SK-N-SH (cell line): ENCODE measurements around the gene CYP2A13. TPM values are rescaled to one million over a fixed set of nuclear protein-coding genes. Genes with fewer than 3 reads are reported as not detected.
"Not testable (repeated sequence)": the region's sequence is repeated elsewhere in the genome, so short reads cannot be mapped to it uniquely, and the experiment has no call there.

Experiments
- CTCF ChIA-PET: fragments of 300-600, 350-600 bp; formaldehyde crosslinking; extraction: SDS; loops from one replicate; lab custom pipeline; 2021; lab: Yijun Ruan, JAX
- POLR2A ChIA-PET: fragments of 350-600 bp; sonication (Branson Sonifier 250); formaldehyde crosslinking; extraction: SDS; loops from one replicate; lab custom pipeline; 2020; ENCODE audit warnings: antibody characterized with exemption, inconsistent platforms; lab: Yijun Ruan, JAX
- DNase-seq: peaks from one replicate; pipeline ENCODE4 v3.0.0; 2012
- H2AFZ ChIP-seq: fragments of 200-600 bp; sonication (generic); 2 replicates; pipeline ENCODE4 v1.8.1; 2016; ENCODE audit warnings: antibody characterized with exemption, mild to moderate bottlenecking, low read depth
- H3F3A ChIP-seq: fragments of 200-600 bp; sonication (generic); replicated peaks from 2 replicates; pipeline ENCODE3; 2016; ENCODE audit warnings: antibody characterized with exemption, mild to moderate bottlenecking; ENCODE audit not compliant: insufficient read depth
- H3K27ac ChIP-seq, 2 experiments: fragments of 200-500 bp in 1 of 2; fragments of 200-600 bp in 1 of 2; sonication (Bioruptor generic) in 1 of 2; sonication (generic), shearing (Covaris generic) in 1 of 2; 2 replicates each; pipeline versions ENCODE4 v1.5.1 to v1.6.1; 2014 to 2016; ENCODE audit warnings: low read depth in 2 of 2, inconsistent platforms in 1 of 2, low read length in 1 of 2, mild to moderate bottlenecking in 1 of 2, mixed read lengths in 1 of 2
- H3K27me3 ChIP-seq: fragments of 200-600 bp; sonication (generic), shearing (Covaris generic); 2 replicates; pipeline ENCODE4 v1.6.1; 2016; ENCODE audit warnings: mixed run types; ENCODE audit not compliant: insufficient read depth
- H3K36me3 ChIP-seq, 2 experiments: fragments of 200-500 bp in 1 of 2; fragments of 200-600 bp in 1 of 2; sonication (Bioruptor generic) in 1 of 2; sonication (generic) in 1 of 2; replicated peaks in 1 of 2; 2 replicates each; pipeline versions ENCODE3 to v1.5.1; 2014 to 2016; ENCODE audit warnings: low read length in 1 of 2, mild to moderate bottlenecking in 1 of 2; ENCODE audit not compliant: insufficient read depth in 2 of 2, control insufficient read depth in 1 of 2
- H3K4me1 ChIP-seq, 2 experiments: fragments of 200-500 bp in 1 of 2; fragments of 200-600 bp in 1 of 2; sonication (Bioruptor generic) in 1 of 2; sonication (generic), shearing (Covaris generic) in 1 of 2; 2 replicates each; pipeline versions ENCODE4 v1.5.1 to v1.6.1; 2014 to 2016; ENCODE audit warnings: low read depth in 1 of 2, low read length in 1 of 2, mixed run types in 1 of 2; ENCODE audit not compliant: insufficient read depth in 2 of 2, control insufficient read depth in 1 of 2
- H3K4me2 ChIP-seq: fragments of 200-600 bp; sonication (generic), shearing (Covaris generic); 2 replicates; pipeline ENCODE4 v1.6.1; 2017; ENCODE audit warnings: mixed run types
- H3K4me3 ChIP-seq, 2 experiments: fragments of 200-500 bp in 1 of 2; fragments of 200-600 bp in 1 of 2; sonication (Bioruptor generic) in 1 of 2; sonication (generic), shearing (Covaris generic) in 1 of 2; 2 replicates each; pipeline versions ENCODE4 v1.5.1 to v1.8.1; 2014 to 2016; ENCODE audit warnings: low read depth in 2 of 2, inconsistent platforms in 1 of 2, low read length in 1 of 2, mild to moderate bottlenecking in 1 of 2, mixed read lengths in 1 of 2, moderate library complexity in 1 of 2
- H3K79me2 ChIP-seq: fragments of 200-600 bp; sonication (generic); 2 replicates; pipeline ENCODE4 v1.8.1; 2017; ENCODE audit warnings: mild to moderate bottlenecking; ENCODE audit not compliant: insufficient read depth
- H3K9ac ChIP-seq: fragments of 200-600 bp; sonication (generic); 2 replicates; pipeline ENCODE4 v1.6.1; 2017; ENCODE audit warnings: mixed run types
- H3K9me2 ChIP-seq: fragments of 200-600 bp; sonication (generic); 2 replicates; pipeline ENCODE4 v1.6.1; 2017; ENCODE audit warnings: mixed run types
- H3K9me3 ChIP-seq: fragments of 200-600 bp; sonication (generic); 2 replicates; pipeline ENCODE4 v1.6.1; 2017; ENCODE audit warnings: mixed run types, mild to moderate bottlenecking, moderate library complexity
- H4K20me1 ChIP-seq: fragments of 200-600 bp; sonication (generic); 2 replicates; pipeline ENCODE4 v1.6.1; 2017; ENCODE audit warnings: mild to moderate bottlenecking, mixed run types; ENCODE audit not compliant: insufficient read depth
- CTCF ChIP-seq: fragments of 200-600 bp; sonication (generic); IDR thresholded peaks from 2 replicates; pipeline ENCODE4 v1.6.1; 2017; ENCODE audit warnings: antibody characterized with exemption, mild to moderate bottlenecking, moderate library complexity
- RAD21 ChIP-seq: IDR thresholded peaks from 2 replicates; pipeline ENCODE4 v1.6.1; 2012; ENCODE audit warnings: mild to moderate bottlenecking, low read length
- SMC3 ChIP-seq: IDR thresholded peaks from 2 replicates; pipeline ENCODE4 v1.6.1; 2012; ENCODE audit warnings: low read depth, low read length, improper control_type of control experiment
- WGBS: methylation state at CpG from one replicate; pipeline ENCODE4 v1.1.6; 2017; ENCODE audit warnings: low lambda C conversion rate; 5-methylcytosine and 5-hydroxymethylcytosine counted together
- polyA plus RNA-seq, 3 experiments: library from polyadenylated mRNA; depleted of rRNA; stranded (reverse); fragments of >200 nt; gene quantifications; 2 replicates each; pipeline ENCODE4 v1.2.3, GENCODE V29; 2012

Gene CYP2A13
- polyA plus RNA-seq, 1 of the 3 experiments (the other 2 are of a cell fraction): not detected

GRCh38 chr19:41126765-41127203, 38.5 kb downstream of the CYP2A13 start:
- H4K20me1 ChIP-seq, H2AFZ ChIP-seq, H3K4me1 ChIP-seq, H3K9me2 ChIP-seq, POLR2A ChIA-PET, H3K36me3 ChIP-seq, H3K79me2 ChIP-seq, H3K9ac ChIP-seq, H3K4me2 ChIP-seq, H3F3A ChIP-seq, H3K27ac ChIP-seq, H3K4me3 ChIP-seq, DNase-seq, H3K9me3 ChIP-seq: not testable (repeated sequence)
- TF ChIP-seq RAD21 (peak; percentile 30), CTCF (peak; percentile 64), SMC3 (peak; percentile 23; the same call in 1 of the 2 replicates)
- CTCF ChIA-PET: interaction anchor here (1.6 kb wide), 1 partner anchor 17 kb away, joined by 5 read pairs; no protein-coding TSS in a partner anchor
- 36% methylated on average over 2 of the region's 2 CpGs for WGBS
- peaks cover 37% of the 10 kb centered on the region for H3K27me3 ChIP-seq

- H3F3A ChIP-seq, H3K27ac ChIP-seq, H3K4me1 ChIP-seq, H3K9ac ChIP-seq, H3K79me2 ChIP-seq, POLR2A ChIA-PET, H3K36me3 ChIP-seq, H4K20me1 ChIP-seq, H3K9me2 ChIP-seq, H3K4me2 ChIP-seq, DNase-seq, H2AFZ ChIP-seq, H3K4me3 ChIP-seq, H3K9me3 ChIP-seq: not testable (repeated sequence)
- CTCF ChIA-PET: interaction anchor here (1.6 kb wide), 1 partner anchor 17 kb away, joined by 5 read pairs; no protein-coding TSS in a partner anchor
- peaks cover 43% of the 10 kb centered on the region for H3K27me3 ChIP-seq
- WGBS: 55% methylated on average over 7 of the region's 7 CpGs
Measured at GRCh38 chr19:41127362-41127761, 39.1 kb downstream of the CYP2A13 start.

- not testable (repeated sequence) for H3F3A ChIP-seq, H3K9me2 ChIP-seq
- 0% methylated on average over 8 of the region's 29 CpGs for WGBS
- peak overlapping the region; percentile 80 for H3K4me2 ChIP-seq
- peak; percentile 36 for TF ChIP-seq CTCF
- TF ChIP-seq, all 33 proteins: peak for 1; not testable (repeated sequence) for 32
- H3K9ac ChIP-seq, H4K20me1 ChIP-seq, H3K4me1 ChIP-seq, H3K4me3 ChIP-seq, H3K9me3 ChIP-seq, DNase-seq, H3K36me3 ChIP-seq, H2AFZ ChIP-seq, H3K27ac ChIP-seq, H3K79me2 ChIP-seq, POLR2A ChIA-PET: not testable (repeated sequence)
- CTCF ChIA-PET: interaction anchor here (1.6 kb wide), 1 partner anchor 16 kb away, joined by 5 read pairs; no protein-coding TSS in a partner anchor
- peaks cover 47% of the 10 kb centered on the region for H3K27me3 ChIP-seq
Measured at GRCh38 chr19:41127801-41128300, 39.6 kb downstream of the CYP2A13 start.
